RWPE2 (cell line): Measurements from ENCODE around the gene RAPGEF4.
"Not testable (repeated sequence)": the region's sequence is repeated elsewhere in the genome, so short reads cannot be mapped to it uniquely, and the experiment has no call there.

Experiments used
- ATAC-seq: fragments of 200-7000 bp; cut with Tn5 transposase; 3 replicates; pipeline ENCODE4 v1.9.1; 2021; ENCODE audit warnings: low read depth
- DNase-seq: peaks from one replicate; pipeline ENCODE4 v3.0.0-alpha.2; 2020; ENCODE audit warnings: low spot score
- H3K27ac ChIP-seq: fragments of 450-650 bp; 2 replicates; pipeline ENCODE4 v1.5.1; 2017; ENCODE audit warnings: mild to moderate bottlenecking; ENCODE audit not compliant: poor library complexity, severe bottlenecking
- H3K27me3 ChIP-seq: fragments of 250-450 bp; sonication (Bioruptor Pico); 2 replicates; pipeline ENCODE4 v1.5.1; 2021; ENCODE audit warnings: mild to moderate bottlenecking, moderate library complexity; ENCODE audit not compliant: insufficient read depth, poor library complexity, severe bottlenecking
- H3K36me3 ChIP-seq: fragments of 250-450 bp; sonication (Bioruptor Pico); 2 replicates; pipeline ENCODE4 v1.5.1; 2020; ENCODE audit warnings: low read depth, mild to moderate bottlenecking, moderate library complexity
- H3K4me1 ChIP-seq: fragments of 250-450 bp; sonication (Bioruptor Pico); 2 replicates; pipeline ENCODE4 v1.5.1; 2021; ENCODE audit warnings: mild to moderate bottlenecking, moderate library complexity; ENCODE audit not compliant: insufficient read depth, poor library complexity, severe bottlenecking
- H3K4me3 ChIP-seq: fragments of 250-450 bp; sonication (Bioruptor Pico); 2 replicates; pipeline ENCODE4 v1.5.1; 2021; ENCODE audit warnings: mild to moderate bottlenecking, moderate library complexity; ENCODE audit not compliant: severe bottlenecking
- H3K9me3 ChIP-seq: fragments of 250-450 bp; sonication (Bioruptor Pico); 2 replicates; pipeline ENCODE4 v1.5.1; 2021; ENCODE audit warnings: mild to moderate bottlenecking, moderate library complexity; ENCODE audit not compliant: severe bottlenecking
- CTCF ChIP-seq: fragments of 450-650 bp; IDR thresholded peaks from one replicate; pipeline ENCODE4 v1.5.1; 2017; ENCODE audit warnings: mild to moderate bottlenecking, moderate library complexity; ENCODE audit not compliant: poor library complexity, severe bottlenecking

Gene RAPGEF4

GRCh38 chr2:172745636-172746035 is 10.0 kb downstream of the RAPGEF4 start:
- ATAC-seq (no peak), DNase-seq (no peak)
- TF ChIP-seq CTCF, result no peak
- Histone ChIP-seq H3K4me3 (no peak overlapping the region), H3K9me3 (no peaks in the 10 kb centered on the region), H3K36me3 (no peaks in the 10 kb centered on the region), H3K27ac (no peak overlapping the region), H3K27me3 (no peaks in the 10 kb centered on the region), H3K4me1 (no peaks in the 10 kb centered on the region)

- H3K27me3 ChIP-seq, H3K36me3 ChIP-seq, H3K4me3 ChIP-seq, H3K9me3 ChIP-seq, H3K27ac ChIP-seq, ATAC-seq, H3K4me1 ChIP-seq, DNase-seq: not testable (repeated sequence)
Observed at GRCh38 chr2:172748543-172748942, 12.9 kb downstream of the RAPGEF4 start.

- no peak overlapping the region for H3K27ac ChIP-seq
- no peak for DNase-seq
- H3K4me3 ChIP-seq, result no peak overlapping the region
- no peak for ATAC-seq
- no peaks in the 10 kb centered on the region for H3K27me3 ChIP-seq
- no peak for TF ChIP-seq CTCF
- no peaks in the 10 kb centered on the region for H3K9me3 ChIP-seq
- no peaks in the 10 kb centered on the region for H3K4me1 ChIP-seq
- H3K36me3 ChIP-seq, result no peaks in the 10 kb centered on the region
Observed at GRCh38 chr2:172749388-172749787, 13.7 kb downstream of the RAPGEF4 start.

GRCh38 chr2:172751564-172751963 is 15.9 kb downstream of the RAPGEF4 start:
- no peaks in the 10 kb centered on the region for H3K4me1 ChIP-seq
- no peak overlapping the region for H3K4me3 ChIP-seq
- H3K27me3 ChIP-seq, result no peaks in the 10 kb centered on the region
- H3K27ac ChIP-seq, result no peak overlapping the region
- no peak for TF ChIP-seq CTCF
- H3K36me3 ChIP-seq, result no peaks in the 10 kb centered on the region
- DNase-seq (no peak), ATAC-seq (no peak)
- no peaks in the 10 kb centered on the region for H3K9me3 ChIP-seq

- Histone ChIP-seq H3K4me3 (no peak overlapping the region), H3K36me3 (no peaks in the 10 kb centered on the region), H3K4me1 (no peaks in the 10 kb centered on the region), H3K9me3 (no peaks in the 10 kb centered on the region), H3K27ac (no peak overlapping the region), H3K27me3 (no peaks in the 10 kb centered on the region)
- no peak for TF ChIP-seq CTCF
- DNase-seq (no peak), ATAC-seq (no peak)
Observed at GRCh38 chr2:172753610-172754009, 18.0 kb downstream of the RAPGEF4 start.
